ENCODE measurements around the gene LMAN2L. TPM values are rescaled to one million over a fixed set of nuclear protein-coding genes. Genes with fewer than 3 reads are reported as not detected.

Gene LMAN2L
- total RNA-seq, 2 experiments from 2014 or later, result 1.1 to 1.8 TPM

DNA sequence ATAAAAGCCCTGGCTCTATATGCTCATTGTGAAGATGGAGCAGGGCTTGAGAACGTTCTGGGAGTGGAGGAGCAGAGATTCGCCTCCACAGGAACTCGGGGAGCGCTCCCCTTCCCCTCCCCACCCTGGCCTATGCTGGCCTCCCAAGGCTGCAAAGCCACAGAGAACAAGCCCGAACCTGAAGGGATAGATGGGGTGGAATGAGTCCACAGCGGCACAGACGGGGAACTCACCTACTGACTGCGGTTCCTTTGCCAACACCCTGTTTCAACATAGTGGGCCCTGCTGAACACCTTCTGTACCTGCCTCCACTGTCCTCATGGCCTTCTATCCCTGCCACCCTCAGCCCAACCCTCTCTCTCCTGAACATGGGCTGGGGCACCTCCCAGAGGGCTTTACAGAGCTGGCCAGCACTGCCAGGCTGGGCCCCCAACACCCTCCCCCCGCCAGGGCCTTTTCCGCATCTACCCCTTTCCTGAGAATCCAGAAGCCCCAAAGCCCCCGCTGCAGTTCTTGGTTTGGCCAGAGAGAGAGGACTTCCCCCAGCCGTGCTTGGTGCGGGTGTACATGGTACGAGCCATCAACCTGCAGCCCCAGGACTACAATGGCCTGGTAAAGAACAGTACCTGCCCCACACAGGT lies 41.5 kb downstream of the LMAN2L start:
- ChIA-PET POLR2A (no interaction called here), CTCF (no interaction called here)
- Histone ChIP-seq H3K9me3 (ENCODE audit: control insufficient read depth in 1 of 2, insufficient read depth in 1 of 2, low read length in 2 of 2) (no peaks in the 10 kb centered on the region), H3K4me3 (ENCODE audit: low read length) (no peak overlapping the region), H3K4me1 (ENCODE audit: insufficient read depth, low read length) (no peaks in the 10 kb centered on the region), H3K27me3 (ENCODE audit: control insufficient read depth in 1 of 2, insufficient read depth in 2 of 2, low read length in 2 of 2) (no peaks in the 10 kb centered on the region), H3K36me3 (ENCODE audit: insufficient read depth, low read length) (no peaks in the 10 kb centered on the region), H3K27ac (ENCODE audit: low read depth in 1 of 2, low read length in 2 of 2) (no peak overlapping the region)
- Mint-ChIP-seq H3K9me3 (no peaks in the 10 kb centered on the region), H3K36me3 (ENCODE audit: low read depth) (no peaks in the 10 kb centered on the region), H3K27ac (no peak overlapping the region), H3K27me3 (no peaks in the 10 kb centered on the region), H3K4me1 (ENCODE audit: low read depth) (no peaks in the 10 kb centered on the region), H3K4me3 (no peak overlapping the region)
- intact Hi-C loops (cut with DNase I, micrococcal nuclease), result no loop called here
- peak in 1 of 14 experiments; percentile 14 for DNase-seq
- TF ChIP-seq, protein P1, sequence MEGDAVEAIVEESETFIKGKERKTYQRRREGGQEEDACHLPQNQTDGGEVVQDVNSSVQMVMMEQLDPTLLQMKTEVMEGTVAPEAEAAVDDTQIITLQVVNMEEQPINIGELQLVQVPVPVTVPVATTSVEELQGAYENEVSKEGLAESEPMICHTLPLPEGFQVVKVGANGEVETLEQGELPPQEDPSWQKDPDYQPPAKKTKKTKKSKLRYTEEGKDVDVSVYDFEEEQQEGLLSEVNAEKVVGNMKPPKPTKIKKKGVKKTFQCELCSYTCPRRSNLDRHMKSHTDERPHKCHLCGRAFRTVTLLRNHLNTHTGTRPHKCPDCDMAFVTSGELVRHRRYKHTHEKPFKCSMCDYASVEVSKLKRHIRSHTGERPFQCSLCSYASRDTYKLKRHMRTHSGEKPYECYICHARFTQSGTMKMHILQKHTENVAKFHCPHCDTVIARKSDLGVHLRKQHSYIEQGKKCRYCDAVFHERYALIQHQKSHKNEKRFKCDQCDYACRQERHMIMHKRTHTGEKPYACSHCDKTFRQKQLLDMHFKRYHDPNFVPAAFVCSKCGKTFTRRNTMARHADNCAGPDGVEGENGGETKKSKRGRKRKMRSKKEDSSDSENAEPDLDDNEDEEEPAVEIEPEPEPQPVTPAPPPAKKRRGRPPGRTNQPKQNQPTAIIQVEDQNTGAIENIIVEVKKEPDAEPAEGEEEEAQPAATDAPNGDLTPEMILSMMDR (IDR thresholded peaks at IDR 0.05), result no peak
- ATAC-seq (ENCODE audit: poor library complexity), result no peak

DNA sequence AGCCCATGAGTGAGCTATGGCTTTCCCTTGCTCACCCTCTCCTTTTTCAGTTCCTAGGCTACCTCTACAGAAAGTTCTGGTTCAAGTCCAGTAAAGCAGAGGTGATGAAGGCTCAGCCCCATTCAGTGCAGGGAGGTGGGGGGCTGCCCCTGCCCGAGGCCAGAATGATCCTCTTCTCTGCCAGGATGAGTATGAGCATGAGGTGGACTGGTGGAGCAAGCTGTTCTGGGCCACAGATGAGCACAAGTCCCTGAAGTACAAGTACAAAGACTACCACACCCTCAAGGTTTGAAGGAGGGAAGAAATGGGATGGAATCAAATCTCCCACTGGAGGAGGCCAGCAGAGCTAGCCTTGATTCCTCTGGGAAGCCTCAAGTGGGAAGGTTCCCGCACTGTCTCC lies 42.4 kb downstream of the LMAN2L start:
- no peaks in the 10 kb centered on the region for H3K9me3 ChIP-seq (ENCODE audit: control insufficient read depth in 1 of 2, insufficient read depth in 1 of 2, low read length in 2 of 2)
- H3K36me3 Mint-ChIP-seq (ENCODE audit: low read depth), result no peaks in the 10 kb centered on the region
- no peak overlapping the region for H3K4me3 ChIP-seq (ENCODE audit: low read length)
- DNase-seq (no peak), ATAC-seq (ENCODE audit: poor library complexity) (no peak)
- no peaks in the 10 kb centered on the region for H3K4me1 Mint-ChIP-seq (ENCODE audit: low read depth)
- ChIA-PET CTCF (no interaction called here), POLR2A (no interaction called here)
- no peak overlapping the region for H3K4me3 Mint-ChIP-seq
- intact Hi-C loops (cut with DNase I, micrococcal nuclease), result no loop called here
- no peaks in the 10 kb centered on the region for H3K36me3 ChIP-seq (ENCODE audit: insufficient read depth, low read length)
- H3K27ac Mint-ChIP-seq, result no peak overlapping the region
- H3K4me1 ChIP-seq (ENCODE audit: insufficient read depth, low read length), result no peaks in the 10 kb centered on the region
- no peaks in the 10 kb centered on the region for H3K27me3 ChIP-seq (ENCODE audit: control insufficient read depth in 1 of 2, insufficient read depth in 2 of 2, low read length in 2 of 2)
- H3K9me3 Mint-ChIP-seq, result no peaks in the 10 kb centered on the region
- no peaks in the 10 kb centered on the region for H3K27me3 Mint-ChIP-seq
- TF ChIP-seq, protein P1 (IDR thresholded peaks at IDR 0.05), result no peak
- H3K27ac ChIP-seq (ENCODE audit: low read depth in 1 of 2, low read length in 2 of 2), result no peak overlapping the region

DNA sequence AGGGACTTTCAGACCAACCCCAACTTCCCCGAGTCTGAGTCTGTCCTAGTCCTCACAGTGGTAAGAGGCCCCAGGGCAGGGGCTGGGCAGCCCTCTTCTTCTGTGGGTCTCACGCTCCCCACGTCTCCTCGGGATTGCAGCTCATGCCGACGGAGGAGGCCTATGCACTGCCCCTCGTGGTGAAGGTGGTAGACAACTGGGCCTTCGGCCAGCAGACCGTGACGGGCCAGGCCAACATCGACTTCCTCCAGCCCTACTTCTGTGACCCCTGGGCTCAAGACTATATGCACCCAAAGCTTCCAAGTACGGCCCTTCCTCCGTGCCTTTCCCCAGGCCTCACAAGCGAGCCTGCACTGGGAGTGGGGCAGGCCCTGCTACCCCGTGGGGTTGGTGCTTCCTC lies 44.3 kb downstream of the LMAN2L start:
- Mint-ChIP-seq H3K4me1 (ENCODE audit: low read depth) (no peaks in the 10 kb centered on the region), H3K9me3 (no peaks in the 10 kb centered on the region), H3K4me3 (no peak overlapping the region), H3K27ac (no peak overlapping the region), H3K36me3 (ENCODE audit: low read depth) (no peaks in the 10 kb centered on the region), H3K27me3 (no peaks in the 10 kb centered on the region)
- DNase-seq, result no peak
- ChIA-PET CTCF (no interaction called here), POLR2A (no interaction called here)
- Histone ChIP-seq H3K36me3 (ENCODE audit: insufficient read depth, low read length) (no peaks in the 10 kb centered on the region), H3K4me3 (ENCODE audit: low read length) (no peak overlapping the region), H3K27me3 (ENCODE audit: control insufficient read depth in 1 of 2, insufficient read depth in 2 of 2, low read length in 2 of 2) (no peaks in the 10 kb centered on the region), H3K9me3 (ENCODE audit: control insufficient read depth in 1 of 2, insufficient read depth in 1 of 2, low read length in 2 of 2) (no peaks in the 10 kb centered on the region), H3K4me1 (ENCODE audit: insufficient read depth, low read length) (no peaks in the 10 kb centered on the region), H3K27ac (ENCODE audit: low read depth in 1 of 2, low read length in 2 of 2) (no peak overlapping the region)
- ATAC-seq (ENCODE audit: poor library complexity), result no peak
- TF ChIP-seq, protein P1 (IDR thresholded peaks at IDR 0.05), result no peak
- intact Hi-C loops (cut with DNase I, micrococcal nuclease), result no loop called here
